HG03095 (cell line): ENCODE measurements around the gene PPIE.
"Not testable (repeated sequence)": the region's sequence is repeated elsewhere in the genome, so short reads cannot be mapped to it uniquely, and the experiment has no call there.

Experiments used
- ATAC-seq: cut with Tn5 transposase; IDR thresholded peaks from one replicate; pipeline ENCODE4 v1.9.1; 2021; ENCODE audit warnings: moderate library complexity; ENCODE audit not compliant: unreplicated experiment

Gene PPIE

DNA sequence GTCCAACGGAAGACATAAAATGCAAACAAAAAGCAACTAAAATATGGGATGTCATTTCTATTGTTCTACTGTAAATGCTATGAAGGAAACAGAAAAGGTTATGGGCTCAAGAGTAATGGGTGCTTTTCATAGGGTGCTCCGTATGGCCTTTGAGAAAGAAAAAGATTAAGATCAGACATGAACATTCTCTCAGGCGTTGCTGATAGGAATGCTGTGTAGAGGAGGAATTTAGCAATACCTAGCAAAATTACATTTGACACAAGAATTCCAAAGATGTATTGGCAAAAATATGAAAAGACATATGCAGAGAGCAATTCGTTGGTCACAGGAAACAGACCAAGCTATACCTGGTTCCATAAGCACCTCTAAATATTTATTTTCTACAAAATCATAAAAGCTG lies 38.2 kb downstream of the PPIE start:
- no peak for ATAC-seq

DNA sequence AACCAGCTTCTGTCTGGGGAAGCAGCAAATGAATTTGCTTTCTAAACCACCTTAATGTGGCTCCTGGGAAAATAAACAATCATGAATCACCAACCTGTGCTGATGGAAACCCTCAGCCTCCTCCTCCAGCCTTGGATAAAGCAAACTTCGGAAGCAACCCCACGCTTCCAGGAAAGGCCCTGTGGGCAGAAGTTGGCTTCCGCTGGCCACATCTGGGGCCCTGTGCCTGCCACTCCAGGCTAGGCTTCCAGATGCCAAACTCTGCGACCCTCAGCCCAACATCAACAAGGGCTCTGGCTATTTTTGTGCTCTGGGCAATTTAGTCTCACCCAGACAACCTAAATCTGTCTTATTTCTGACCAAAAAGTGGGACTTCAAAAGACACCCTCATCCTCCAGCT lies 38.6 kb downstream of the PPIE start:
- no peak for ATAC-seq

DNA sequence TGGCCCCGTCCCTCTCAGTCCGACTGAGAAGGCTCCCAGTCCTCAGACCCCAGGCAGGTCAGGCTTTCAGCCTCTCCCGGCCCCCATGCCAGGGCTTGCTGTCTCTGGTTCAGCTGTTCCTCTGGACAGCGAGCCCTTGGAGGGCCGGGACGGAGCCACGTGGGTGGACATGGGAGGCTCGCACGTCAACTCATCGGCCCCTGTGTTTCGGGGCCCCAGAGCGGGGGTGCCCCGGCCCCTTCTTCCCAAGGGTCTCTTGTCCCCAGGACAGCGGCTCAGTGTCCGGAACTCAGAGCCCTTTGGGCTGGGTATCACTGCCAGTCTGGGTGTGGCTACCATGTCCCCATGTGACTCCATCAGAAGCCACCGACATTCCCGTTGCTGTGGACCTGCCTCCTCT lies 39.2 kb downstream of the PPIE start:
- ATAC-seq: not testable (repeated sequence)

DNA sequence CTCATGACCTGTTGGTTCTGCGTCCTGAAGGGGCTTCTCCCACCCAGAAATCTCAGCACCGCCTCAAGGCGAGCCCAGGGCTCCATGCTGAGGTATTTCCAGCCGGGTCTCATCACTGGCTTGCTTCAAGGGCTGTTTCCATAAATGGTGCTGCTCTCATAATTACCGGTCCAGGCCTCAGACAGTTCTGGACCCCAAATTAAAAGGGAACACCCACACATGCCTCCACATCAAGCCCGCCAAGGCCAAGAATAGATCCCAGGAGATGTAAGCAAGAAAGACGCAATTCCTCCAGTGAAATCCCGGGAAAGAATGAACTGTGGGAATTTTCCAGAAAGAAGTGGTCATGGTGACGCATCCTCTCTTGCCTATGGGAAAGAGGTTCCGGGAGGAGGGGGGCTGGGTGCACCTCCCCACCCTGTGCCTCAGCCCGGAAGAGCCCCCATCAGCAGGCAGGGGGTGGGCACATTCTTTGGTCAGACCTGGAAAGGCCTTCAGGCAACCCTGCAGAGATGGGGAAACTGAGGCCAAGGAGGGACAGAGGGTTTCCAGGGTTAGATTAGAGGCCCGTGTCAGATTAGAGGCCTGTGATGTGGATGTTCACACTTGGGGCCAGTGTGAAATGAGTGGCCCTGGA lies 39.9 kb downstream of the PPIE start:
- not testable (repeated sequence) for ATAC-seq

DNA sequence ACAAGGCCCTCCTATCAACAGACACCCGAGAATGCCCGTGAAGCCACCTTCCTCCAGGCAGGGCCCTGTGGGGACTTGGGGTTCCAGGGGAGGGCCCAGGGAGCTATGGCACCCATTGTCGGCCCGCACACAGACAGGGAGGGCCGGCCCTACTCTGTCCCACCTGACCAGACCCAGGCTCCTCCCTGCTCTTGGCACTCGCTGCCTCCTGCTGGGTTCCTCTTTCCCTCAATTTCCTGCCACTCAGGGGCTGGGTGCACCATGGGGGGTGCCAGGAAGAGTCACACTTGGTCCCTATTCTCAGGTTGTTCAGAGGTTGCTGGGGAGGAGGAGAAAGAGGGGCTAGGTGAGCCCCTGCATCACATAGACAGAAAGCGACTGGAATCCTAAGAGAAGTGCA lies 40.5 kb downstream of the PPIE start:
- ATAC-seq: no peak

DNA sequence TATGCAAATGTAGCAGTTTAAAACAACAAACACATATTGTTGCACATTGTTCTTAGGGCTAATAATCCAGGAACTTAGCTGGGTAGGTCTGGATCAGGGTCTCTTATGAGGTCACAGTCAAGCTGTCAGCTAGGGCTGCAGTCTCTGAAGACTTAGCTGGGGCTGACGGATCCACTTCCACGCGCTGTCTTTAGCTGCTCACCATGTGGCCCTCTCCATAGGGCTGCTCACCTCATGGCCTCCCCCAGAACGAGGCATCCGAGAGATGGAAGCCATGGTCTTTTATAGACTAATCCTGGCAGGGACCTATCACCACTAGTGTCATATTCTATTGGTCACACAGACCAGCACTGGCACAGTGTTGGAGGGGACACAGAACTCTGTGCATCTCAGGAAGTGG lies 41.1 kb downstream of the PPIE start:
- ATAC-seq: no peak

DNA sequence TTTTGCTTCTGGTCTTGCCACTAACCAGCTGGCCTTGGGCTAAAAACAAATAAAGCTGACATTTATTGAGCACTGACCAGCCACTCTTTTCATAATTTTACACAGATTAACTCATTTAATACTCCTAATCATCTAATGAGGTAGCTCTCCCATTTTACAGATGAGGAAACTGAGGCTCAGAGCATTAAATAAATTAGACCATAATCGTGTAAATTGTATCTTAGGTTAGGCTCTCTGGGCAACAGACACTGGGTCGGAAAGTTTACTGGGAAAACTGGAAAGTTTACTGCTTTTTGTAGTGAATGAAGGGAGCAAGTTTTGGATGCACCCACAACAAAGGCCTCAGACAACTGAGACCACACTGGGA lies 42.6 kb downstream of the PPIE start:
- no peak for ATAC-seq

DNA sequence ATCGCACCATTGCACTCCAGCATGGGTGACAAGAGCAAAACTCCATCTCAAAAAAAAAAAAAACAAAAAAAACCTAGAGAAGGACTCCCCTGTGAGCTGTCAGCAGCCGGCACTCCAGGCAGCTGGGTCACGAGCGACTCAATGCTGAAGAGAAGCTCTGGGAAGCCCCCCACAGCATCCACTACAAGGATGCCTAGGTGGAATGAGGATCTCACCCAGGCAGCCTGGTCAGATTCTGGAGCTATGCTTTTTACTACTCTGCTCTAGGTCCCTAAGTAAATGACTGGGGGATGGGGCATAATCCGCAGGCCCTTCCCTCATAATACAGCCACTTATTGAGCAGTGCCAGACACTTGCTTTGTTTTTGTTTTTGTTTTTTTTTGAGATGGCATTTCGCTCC lies 43.4 kb downstream of the PPIE start:
- no peak for ATAC-seq

DNA sequence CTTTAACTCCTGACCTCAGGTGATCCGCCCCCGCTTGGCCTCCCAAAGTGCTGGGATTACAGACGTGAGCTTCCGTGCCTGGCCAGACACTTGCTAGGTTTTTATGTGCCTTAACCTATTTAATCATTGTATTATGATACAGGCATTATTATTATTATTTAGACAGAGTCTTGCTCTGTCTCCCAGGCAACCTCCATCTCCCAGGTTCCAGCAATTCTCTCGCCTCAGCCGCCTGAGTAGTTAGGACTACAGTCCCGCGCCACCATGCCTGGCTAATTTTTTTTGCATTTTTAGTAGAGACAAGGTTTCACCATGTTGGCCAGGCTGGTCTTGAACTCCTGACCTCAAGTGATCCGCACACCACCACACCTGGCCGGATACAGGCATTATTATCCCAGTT lies 44.0 kb downstream of the PPIE start:
- ATAC-seq: not testable (repeated sequence)

DNA sequence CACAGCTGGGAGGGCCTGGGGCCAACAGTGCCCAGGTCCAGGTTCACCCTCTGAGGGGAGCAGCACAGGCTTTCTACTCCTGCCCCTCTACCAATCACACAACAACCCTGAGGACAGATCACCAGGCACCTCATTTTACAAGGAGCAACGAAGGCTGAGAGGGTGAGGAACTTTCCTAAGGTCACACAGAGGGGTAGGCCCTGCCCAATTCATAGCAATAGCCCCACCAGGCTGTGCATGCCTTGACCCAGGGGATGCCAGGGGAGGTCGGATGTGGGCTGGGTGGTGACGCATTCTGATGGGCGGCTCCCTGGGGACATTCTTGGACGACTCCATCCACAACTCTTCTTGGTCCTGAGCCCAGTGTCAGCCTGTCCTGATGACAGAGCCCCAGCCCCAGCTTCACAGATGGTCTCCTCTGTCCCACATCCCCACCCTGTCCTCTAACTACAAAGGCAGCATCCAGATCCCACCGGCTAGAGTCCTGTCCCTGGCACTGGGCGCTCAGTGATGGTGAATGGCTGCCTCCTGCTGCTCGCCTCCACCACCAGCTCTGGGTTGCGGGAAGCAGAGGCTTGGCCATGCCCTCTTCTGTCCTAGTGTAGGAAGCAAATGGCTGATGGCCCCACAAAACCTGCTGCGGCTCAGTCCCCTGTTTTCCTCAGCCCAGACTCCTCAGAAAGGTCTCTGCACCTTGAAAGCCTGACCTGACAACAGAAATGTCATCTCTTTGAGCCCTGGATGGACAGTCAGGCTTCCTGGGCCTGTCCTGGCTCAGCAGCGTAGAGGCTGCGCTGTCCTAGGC lies 47.8 kb downstream of the PPIE start:
- not testable (repeated sequence) for ATAC-seq

DNA sequence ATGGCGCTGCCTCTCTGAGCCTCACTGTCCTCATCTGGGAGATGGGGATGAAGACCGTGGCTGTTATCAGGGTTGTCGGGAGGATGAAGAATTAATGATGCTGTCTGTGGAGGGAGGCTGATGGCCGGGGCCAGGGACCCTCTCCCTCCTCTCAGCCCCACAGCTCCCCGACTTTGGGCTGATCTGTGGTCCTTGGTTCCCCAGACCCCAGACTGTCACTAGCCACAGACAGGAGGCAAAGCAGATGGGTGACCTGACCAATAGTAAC lies 48.4 kb downstream of the PPIE start:
- not testable (repeated sequence) for ATAC-seq

DNA sequence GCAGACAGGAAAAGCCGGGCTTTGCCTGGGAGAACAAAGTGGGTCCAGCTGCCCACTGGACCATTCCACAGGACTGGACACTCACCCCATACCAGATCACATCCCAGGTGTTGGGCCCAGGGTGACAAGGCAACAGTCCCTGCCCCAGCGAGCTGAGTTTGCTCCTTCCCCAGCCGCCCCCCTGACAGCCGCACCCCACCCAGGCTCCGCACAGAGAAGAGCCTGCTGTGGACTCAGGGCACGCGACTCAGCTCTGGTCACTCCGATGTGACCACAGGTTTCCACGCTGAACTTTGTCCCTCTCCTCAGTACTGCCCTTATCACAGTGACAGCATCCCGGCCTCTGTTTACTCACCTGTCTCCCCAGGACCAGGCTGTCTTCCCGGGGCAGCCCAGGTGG lies 48.8 kb downstream of the PPIE start:
- no peak for ATAC-seq

DNA sequence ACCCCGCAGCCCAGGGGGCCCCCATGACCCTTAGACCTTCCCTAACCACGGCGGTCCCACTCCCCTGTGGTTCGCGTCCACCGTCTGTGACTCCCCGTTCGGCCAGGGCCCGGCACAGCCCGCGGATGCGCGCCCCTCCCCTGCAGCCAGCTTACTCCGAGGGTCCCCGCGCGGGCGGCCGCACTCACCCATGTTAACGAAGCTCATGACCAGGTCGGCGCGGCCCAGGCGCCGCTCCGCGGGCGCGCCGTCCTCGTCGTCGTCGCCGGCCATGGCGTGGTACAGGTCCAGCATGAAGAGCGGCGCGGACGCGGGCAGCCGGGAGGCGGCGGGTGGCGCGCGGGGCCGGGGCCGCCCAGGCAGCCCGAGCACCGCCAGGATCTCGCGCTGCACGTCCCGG lies 49.3 kb downstream of the PPIE start:
- ATAC-seq: not testable (repeated sequence)

DNA sequence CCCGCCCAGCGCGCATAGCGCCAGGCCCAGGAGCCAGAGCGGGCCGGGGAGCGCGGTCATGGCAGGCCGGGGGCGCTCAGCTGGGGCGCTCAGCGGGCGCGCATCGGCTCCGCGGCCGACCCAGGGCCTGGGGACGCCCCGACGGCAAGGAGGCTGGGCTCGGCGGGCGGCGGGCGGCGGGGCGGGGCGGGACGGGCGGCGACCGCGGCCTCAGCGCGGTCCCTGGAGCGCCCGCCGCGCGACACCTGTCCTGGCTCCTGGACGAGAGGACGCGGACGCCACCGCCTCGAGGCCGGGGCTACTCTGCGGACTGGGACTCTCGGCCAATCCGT lies 49.7 kb downstream of the PPIE start:
- no peak for ATAC-seq

DNA sequence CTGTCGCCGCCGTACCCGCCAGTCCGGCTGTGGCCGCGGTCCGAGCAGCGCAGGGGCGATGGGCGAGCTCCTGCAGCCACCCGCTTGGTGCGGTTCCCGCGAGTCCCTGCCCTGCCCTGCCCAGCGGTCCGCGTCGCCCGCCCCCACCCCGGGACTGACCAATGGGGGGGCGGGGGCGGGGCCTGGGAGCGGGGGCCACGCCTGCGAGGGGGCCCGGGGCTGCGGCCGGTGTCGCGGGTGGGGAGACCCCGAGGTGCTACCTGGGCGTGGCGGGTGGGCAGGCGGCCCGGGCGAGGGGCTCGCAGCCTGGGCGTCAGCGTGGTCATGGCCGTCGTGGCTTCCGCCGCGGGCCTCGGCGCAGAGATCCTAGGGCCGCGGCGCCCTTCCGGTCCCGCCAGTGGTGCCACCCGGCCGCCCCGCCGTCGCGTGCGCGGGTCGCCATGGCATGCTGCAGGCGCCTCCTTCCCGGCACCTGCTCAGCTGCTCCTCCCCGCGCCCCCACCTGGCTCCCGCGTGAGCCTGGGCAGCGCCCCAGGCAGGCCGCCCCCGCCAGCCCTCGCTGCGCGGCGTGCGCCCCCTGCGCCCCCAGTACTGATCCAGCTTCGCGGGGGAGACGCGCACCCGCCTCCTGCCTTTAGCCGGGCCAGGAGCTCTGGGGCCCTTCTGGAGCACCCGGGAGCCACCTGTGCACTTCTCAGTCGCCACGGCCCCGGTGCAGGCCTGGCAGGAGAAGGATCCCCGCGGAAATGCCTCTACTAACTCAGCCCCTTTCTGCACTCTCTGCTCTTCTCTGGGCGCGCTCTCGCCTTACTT lies 50.3 kb downstream of the PPIE start, which contains the start of gene BMP8B:
BMP8B (minus strand) TSS at position 108 of the 813 bp plus-strand sequence. CDS start 380 bp downstream, outside the sequence.
- ATAC-seq: no peak

DNA sequence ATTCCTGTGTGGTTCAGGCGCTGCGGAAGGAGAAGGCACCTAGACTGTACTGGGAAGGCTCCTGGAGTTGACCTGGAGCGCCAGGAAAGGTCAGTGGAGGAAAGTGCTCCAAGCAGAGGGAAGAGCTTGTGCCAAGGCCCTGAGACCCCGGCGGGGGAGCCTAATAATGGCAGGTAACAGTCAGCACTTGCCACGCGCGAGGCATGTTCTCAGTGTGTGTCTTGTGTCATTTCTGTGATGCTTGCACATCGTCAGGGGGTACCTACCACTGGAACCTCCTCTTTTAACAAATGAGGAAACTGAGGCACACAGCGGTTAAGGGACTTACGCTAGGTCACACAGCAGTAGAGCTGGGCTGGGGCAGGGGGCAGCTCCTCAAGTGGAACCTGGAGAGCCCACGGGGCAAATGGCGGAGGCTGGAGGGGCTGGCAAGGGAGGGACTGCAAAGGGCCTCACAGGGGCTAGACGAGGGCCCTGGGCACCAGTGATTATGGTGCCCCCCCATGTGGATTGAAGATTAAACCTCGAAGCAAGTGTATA lies 51.0 kb downstream of the PPIE start:
- ATAC-seq: no peak

DNA sequence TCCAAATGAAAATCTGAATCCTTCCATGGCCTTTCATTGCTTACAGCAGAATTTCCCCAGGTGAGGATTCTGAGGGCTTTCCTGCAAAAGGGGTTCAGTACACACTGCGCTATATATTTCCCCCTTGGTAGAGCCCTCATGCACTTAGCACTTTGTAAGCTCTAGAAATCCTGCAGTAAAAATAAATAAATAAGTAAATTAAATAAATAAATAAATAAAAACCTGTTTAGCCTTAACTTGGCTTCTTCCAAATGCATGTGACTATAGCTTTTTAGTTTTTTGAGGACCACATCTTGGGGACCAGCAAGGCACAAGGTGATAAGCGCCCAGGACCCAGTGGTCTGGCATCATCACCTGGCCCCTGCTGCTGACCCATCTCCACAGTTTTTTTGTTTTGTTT lies 53.2 kb downstream of the PPIE start:
- no peak for ATAC-seq

DNA sequence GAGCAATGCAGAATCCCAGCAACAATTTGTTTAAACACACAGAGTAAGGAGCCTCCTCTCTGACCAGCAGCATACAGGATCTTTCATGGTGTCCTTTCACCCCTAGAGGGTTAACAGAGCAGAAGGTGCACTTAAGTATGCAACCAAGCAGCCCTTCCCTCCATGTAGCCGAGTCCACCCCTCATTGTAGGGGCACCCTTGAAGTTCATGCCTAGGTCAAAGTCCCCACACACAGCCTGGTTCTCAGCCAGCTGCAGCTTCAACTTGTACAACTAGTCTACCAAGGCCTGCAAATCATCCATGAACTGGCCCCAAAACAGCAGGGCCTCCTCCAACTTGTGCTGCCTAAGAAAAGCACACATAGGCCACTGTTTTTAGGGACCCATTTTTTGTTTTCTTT lies 57.0 kb downstream of the PPIE start:
- no peak for ATAC-seq

DNA sequence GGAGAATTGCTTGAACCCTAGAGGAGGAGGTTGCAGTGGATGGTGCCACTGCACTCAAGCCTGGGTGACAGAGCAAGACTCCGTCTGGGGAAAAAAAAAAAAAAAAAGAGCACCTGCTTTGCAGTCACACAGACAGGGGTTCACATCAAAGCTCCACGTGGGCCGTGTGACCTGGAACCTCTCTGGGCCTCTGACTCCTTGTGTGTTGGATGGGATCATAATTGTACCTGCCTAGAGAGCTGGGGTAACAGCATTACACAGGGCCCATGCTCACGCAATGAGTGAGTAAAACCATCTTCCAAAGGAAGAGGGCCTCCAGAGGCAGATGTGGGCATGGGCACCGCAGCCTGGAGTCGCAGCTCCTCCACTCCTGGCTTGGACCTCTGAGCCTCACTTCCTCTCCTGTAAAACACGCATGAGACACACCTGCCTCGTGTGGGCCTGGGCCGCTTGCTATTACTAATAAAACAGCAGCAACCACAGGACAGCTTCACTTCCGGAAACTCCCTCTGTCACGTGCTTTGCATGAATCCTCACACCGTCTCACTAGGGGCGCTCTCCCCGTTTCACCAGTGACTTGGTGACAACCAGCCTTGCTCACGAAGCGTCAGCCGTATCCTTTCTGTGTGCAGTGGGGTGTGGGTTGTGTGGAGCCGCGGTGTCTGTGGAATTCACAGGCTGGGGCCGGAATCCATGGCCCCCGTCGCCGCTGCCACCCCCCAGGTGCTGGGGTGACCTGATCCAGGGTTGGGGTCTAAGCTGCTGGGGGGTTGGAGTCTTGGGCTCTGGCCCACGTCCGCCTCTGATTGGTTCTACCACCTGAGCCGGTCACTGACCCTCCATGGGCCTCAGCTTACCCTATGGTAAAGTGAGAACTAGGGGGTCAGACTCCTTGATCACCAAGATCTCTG lies 60.4 kb downstream of the PPIE start:
- peak; percentile 87 for ATAC-seq

DNA sequence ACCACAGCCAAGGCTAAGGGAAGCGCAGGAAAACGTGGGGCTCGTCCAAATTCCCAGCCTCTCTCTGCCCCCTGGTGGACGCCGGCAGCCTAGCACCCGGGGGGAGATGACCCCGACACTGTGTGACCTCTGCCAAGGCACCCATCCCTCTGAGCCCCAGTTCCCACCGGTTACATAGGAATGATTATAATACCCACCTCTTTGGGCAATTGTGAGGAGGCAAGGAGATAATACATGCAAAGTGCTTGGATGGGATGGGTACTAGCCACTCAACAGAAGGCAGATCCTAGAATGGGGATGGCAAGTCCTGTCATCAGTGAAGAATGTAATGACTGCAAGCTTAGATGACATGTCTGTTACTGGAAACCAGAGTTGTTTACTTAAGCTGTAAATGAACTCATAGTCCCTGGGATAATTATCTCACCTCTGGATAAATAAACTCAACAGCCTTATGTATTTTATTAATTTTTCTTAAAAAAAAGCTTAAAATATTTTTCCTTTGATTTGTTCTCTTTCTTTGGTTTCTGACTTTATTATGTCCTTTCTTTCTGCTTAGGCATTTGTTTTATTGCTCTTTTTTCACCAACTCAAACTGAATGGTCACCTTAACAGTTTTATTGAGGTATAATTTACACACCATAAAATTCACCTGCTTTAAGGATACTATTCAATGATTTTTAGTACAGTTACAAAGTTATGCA lies 61.2 kb downstream of the PPIE start:
- ATAC-seq: peak; percentile 45
